ENCODE measurements around the gene HOXB3. TPM values are rescaled to one million over a fixed set of nuclear protein-coding genes. Genes with fewer than 3 reads are reported as not detected.

Gene HOXB3
- total RNA-seq, 2 experiments from 2014 or later = 10.8 to 12.1 TPM

DNA sequence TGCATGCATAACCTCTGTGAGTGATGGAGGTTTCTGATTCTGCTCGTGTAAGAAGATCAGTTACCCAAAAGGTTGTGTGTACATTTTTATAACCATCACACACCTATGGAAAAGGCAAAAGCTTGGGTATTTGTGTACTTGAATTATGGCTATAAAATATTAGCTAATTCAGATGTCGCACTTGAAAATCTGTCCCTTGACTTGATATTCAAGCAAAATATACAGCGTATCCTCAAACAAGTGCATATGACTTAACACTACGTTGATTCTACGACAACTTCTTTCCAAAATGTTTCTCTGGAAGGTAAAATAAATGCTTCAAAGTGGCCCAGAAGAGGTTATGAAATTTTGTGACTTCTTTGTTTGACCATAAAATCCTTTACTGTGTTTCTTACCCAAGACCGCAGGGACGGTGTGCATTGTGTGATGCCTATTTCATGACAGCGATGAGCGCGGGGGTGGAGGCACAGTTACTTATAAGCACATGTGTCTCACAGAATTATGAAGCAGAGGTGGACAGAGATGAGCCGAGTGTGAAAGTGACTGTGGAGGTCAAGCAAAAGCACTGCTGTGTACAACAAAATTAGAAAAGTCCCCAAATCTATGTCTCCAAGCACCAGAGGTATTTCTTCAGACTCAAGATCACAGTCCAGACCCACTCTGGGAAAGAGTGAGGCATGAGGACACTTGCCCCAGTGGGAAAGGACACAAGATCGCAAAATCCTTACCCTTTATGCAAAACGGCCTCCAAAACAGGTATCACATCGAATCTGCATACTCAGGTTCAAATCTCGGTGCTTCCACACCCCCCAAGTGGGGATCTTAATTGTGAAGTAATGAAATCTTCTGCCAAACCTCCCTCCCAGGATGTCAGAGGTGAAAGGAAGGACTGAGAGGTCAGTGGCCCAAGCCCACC is 40.2 kb upstream of the HOXB3 start:
- H3K27ac Mint-ChIP-seq = no peak overlapping the region
- no peaks in the 10 kb centered on the region for H3K36me3 Mint-ChIP-seq (ENCODE audit: low read depth)
- H3K9me3 Mint-ChIP-seq = no peaks in the 10 kb centered on the region
- ChIA-PET POLR2A (no interaction called here), CTCF (interaction anchor here (0.6 kb wide), 1 partner anchor 20 kb away, joined by 3 read pairs; no protein-coding TSS in a partner anchor)
- no peak for DNase-seq
- no peak overlapping the region for H3K4me3 Mint-ChIP-seq
- peaks cover 93% of the 10 kb centered on the region for H3K27me3 Mint-ChIP-seq
- H3K4me1 Mint-ChIP-seq = peaks cover 28% of the 10 kb centered on the region

DNA sequence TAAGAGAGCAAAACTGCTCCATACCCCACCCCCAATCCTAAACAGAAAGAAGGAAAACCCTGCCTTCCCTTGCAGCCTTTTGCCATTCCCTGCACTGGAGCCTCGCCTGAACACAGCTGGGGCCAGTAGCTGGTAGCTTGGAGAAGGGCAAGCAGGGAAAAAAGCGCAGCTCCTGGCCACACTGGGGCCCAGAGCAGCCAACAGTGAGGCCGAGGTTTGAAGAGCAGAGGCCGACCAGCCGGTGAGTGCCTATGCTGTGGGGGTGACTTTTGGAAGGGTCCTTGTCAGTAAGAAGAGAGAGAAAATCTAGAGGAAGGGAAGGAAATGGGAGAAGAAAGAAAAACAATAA is 39.3 kb upstream of the HOXB3 start:
- H3K4me1 Mint-ChIP-seq = peaks cover 30% of the 10 kb centered on the region
- H3K9me3 Mint-ChIP-seq = no peaks in the 10 kb centered on the region
- no peaks in the 10 kb centered on the region for H3K36me3 Mint-ChIP-seq (ENCODE audit: low read depth)
- no peak for DNase-seq
- H3K27ac Mint-ChIP-seq = no peak overlapping the region
- peaks cover 90% of the 10 kb centered on the region for H3K27me3 Mint-ChIP-seq
- no peak overlapping the region for H3K4me3 Mint-ChIP-seq
- POLR2A ChIA-PET = interaction anchor here (0.8 kb wide), 1 partner anchor 11 kb away, joined by 4 read pairs; no protein-coding TSS in a partner anchor
- CTCF ChIA-PET = interaction anchor here (0.6 kb wide), 1 partner anchor 19 kb away, joined by 3 read pairs; no protein-coding TSS in a partner anchor

DNA sequence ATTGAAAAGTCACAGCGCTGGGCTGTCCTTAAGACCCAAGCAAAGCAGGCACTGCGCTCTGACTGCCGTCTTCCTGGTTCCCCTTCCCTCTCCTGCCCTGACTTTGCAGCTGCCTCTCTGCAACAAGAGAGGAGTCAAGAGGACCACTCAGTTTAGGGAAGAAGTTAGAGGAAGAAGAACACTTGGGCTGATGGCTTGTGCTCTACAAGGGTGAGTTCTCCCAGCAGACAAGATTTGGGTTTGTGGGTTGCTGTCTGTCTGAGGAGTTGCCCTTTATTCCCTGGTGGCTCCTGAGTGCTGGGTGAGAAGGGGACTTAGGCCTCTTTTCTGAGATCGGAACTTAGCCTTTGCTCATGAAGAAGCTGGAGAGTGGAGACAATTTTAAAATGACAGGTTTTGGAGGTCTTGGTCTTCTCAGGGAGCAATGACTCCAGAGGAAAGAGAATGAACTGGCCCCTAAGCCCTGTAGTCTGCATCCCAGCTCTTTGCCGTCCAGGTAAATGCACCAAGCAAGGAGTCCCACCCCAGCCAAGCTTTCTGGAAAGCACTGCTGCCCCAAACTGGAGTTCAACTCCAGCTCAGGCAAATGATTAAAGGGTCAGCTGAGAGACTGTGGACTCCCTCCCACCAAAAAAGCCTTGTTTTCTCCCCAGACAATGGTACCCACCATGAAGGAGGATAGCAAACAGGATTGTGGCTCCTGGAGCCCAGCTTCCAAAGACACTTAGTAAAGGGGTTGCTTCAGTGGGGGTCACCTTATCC is 38.8 kb upstream of the HOXB3 start:
- DNase-seq = no peak
- Mint-ChIP-seq H3K4me1 (peaks cover 31% of the 10 kb centered on the region), H3K9me3 (no peaks in the 10 kb centered on the region), H3K27ac (no peak overlapping the region), H3K4me3 (no peak overlapping the region), H3K36me3 (ENCODE audit: low read depth) (no peaks in the 10 kb centered on the region), H3K27me3 (peaks cover 91% of the 10 kb centered on the region)
- ChIA-PET POLR2A (interaction anchor here (0.8 kb wide), 1 partner anchor 10 kb away, joined by 4 read pairs; no protein-coding TSS in a partner anchor), CTCF (no interaction called here)

- H3K9me3 Mint-ChIP-seq = no peaks in the 10 kb centered on the region
- no peaks in the 10 kb centered on the region for H3K36me3 Mint-ChIP-seq (ENCODE audit: low read depth)
- ChIA-PET CTCF (interaction anchor here (0.7 to 1.1 kb wide), 2 partner anchors 9 to 31 kb away, joined by 3 read pairs; no protein-coding TSS in a partner anchor), POLR2A (interaction anchor here (1.0 kb wide), 1 partner anchor 18 kb away, joined by 4 read pairs; no protein-coding TSS in a partner anchor)
- H3K27ac Mint-ChIP-seq = no peak overlapping the region
- H3K4me1 Mint-ChIP-seq = peaks cover 26% of the 10 kb centered on the region
- DNase-seq = no peak
- peaks cover 93% of the 10 kb centered on the region for H3K27me3 Mint-ChIP-seq
- H3K4me3 Mint-ChIP-seq = no peak overlapping the region
These were observed 37.8 kb upstream of the HOXB3 start for GRCh38 chr17:48627623-48628521.

GRCh38 chr17:48627118-48627597 is 37.1 kb upstream of the HOXB3 start:
- H3K4me1 Mint-ChIP-seq = peaks cover 19% of the 10 kb centered on the region
- H3K9me3 Mint-ChIP-seq = no peaks in the 10 kb centered on the region
- peaks cover 93% of the 10 kb centered on the region for H3K27me3 Mint-ChIP-seq
- H3K36me3 Mint-ChIP-seq (ENCODE audit: low read depth) = no peaks in the 10 kb centered on the region
- CTCF ChIA-PET = interaction anchor here (0.6 to 1.1 kb wide), 3 partner anchors 9 to 276 kb away, joined by 3 to 4 read pairs (median 3); no protein-coding TSS in a partner anchor
- no peak for DNase-seq
- POLR2A ChIA-PET = interaction anchor here (1.0 to 2.8 kb wide), 3 partner anchors 9 to 17 kb away, joined by 4 to 10 read pairs (median 4); no protein-coding TSS in a partner anchor
- H3K4me3 Mint-ChIP-seq = peak overlapping the region; percentile 74
- H3K27ac Mint-ChIP-seq = no peak overlapping the region

- Mint-ChIP-seq H3K27me3 (peaks cover 91% of the 10 kb centered on the region), H3K4me3 (peak within 1 kb of the TSS; percentile 74)
- peak; percentile 49 for DNase-seq
These were observed 36.4 kb upstream of the HOXB3 start, which contains the start of gene HOXB9 for GRCh38 chr17:48626245-48627117. Gene HOXB9, minus strand, starts transcription at chr17:48626358. Its CDS starts 89 bp downstream, at chr17:48626269.

GRCh38 chr17:48625495-48626244 is 35.6 kb upstream of the HOXB3 start:
- peaks cover 92% of the 10 kb centered on the region for H3K27me3 Mint-ChIP-seq
- POLR2A ChIA-PET = interaction anchor here (0.7 to 2.8 kb wide), 5 partner anchors 10 to 38 kb away, joined by 3 to 10 read pairs (median 4); no protein-coding TSS in a partner anchor
- peak; percentile 53 for DNase-seq

More at GRCh38 chr17:48626245-48627117, 36.4 kb upstream of the HOXB3 start, which contains the start of gene HOXB9:
- POLR2A ChIA-PET = interaction anchor here (0.7 to 2.8 kb wide), 5 partner anchors 9 to 38 kb away, joined by 3 to 10 read pairs (median 4); no protein-coding TSS in a partner anchor
- peaks cover 17% of the 10 kb centered on the region for H3K4me1 Mint-ChIP-seq
- CTCF ChIA-PET = interaction anchor here (0.6 to 1.8 kb wide), 8 partner anchors 8 to 655 kb away, joined by 3 to 20 read pairs (median 4); partner anchors contain the start of gene CDK5RAP3
- H3K9me3 Mint-ChIP-seq = no peaks in the 10 kb centered on the region
- H3K36me3 Mint-ChIP-seq (ENCODE audit: low read depth) = no peaks in the 10 kb centered on the region
- peak within 1 kb of the TSS; percentile 42 for H3K27ac Mint-ChIP-seq

GRCh38 chr17:48624544-48625494 is 34.8 kb upstream of the HOXB3 start:
- H3K4me3 Mint-ChIP-seq = peak overlapping the region; percentile 74
- H3K27me3 Mint-ChIP-seq = peaks cover 92% of the 10 kb centered on the region
- peaks cover 17% of the 10 kb centered on the region for H3K4me1 Mint-ChIP-seq
- H3K27ac Mint-ChIP-seq = no peak overlapping the region
- H3K9me3 Mint-ChIP-seq = no peaks in the 10 kb centered on the region
- no peak for DNase-seq
- no peaks in the 10 kb centered on the region for H3K36me3 Mint-ChIP-seq (ENCODE audit: low read depth)
- CTCF ChIA-PET = interaction anchor here (0.6 to 3.5 kb wide), 7 partner anchors 8 to 545 kb away, joined by 3 to 27 read pairs (median 5); no protein-coding TSS in a partner anchor
- POLR2A ChIA-PET = interaction anchor here (0.8 to 2.8 kb wide), 3 partner anchors 10 to 15 kb away, joined by 3 to 10 read pairs (median 10); no protein-coding TSS in a partner anchor

More at GRCh38 chr17:48625495-48626244, 35.6 kb upstream of the HOXB3 start:
- Mint-ChIP-seq H3K9me3 (no peaks in the 10 kb centered on the region), H3K36me3 (ENCODE audit: low read depth) (no peaks in the 10 kb centered on the region), H3K4me3 (peak overlapping the region; percentile 74), H3K27ac (no peak overlapping the region), H3K4me1 (peaks cover 17% of the 10 kb centered on the region)
- CTCF ChIA-PET = interaction anchor here (0.7 to 1.8 kb wide), 5 partner anchors 10 to 654 kb away, joined by 3 to 20 read pairs (median 5); partner anchors contain the start of gene CDK5RAP3

- Mint-ChIP-seq H3K4me1 (peaks cover 20% of the 10 kb centered on the region), H3K27me3 (peaks cover 91% of the 10 kb centered on the region), H3K36me3 (ENCODE audit: low read depth) (no peaks in the 10 kb centered on the region), H3K4me3 (no peak overlapping the region), H3K9me3 (no peaks in the 10 kb centered on the region), H3K27ac (no peak overlapping the region)
- ChIA-PET CTCF (interaction anchor here (1.2 to 3.5 kb wide), 4 partner anchors 9 to 544 kb away, joined by 3 to 27 read pairs (median 4); no protein-coding TSS in a partner anchor), POLR2A (interaction anchor here (2.8 kb wide), 1 partner anchor 12 kb away, joined by 10 read pairs; no protein-coding TSS in a partner anchor)
- no peak for DNase-seq
These were observed 34.1 kb upstream of the HOXB3 start for GRCh38 chr17:48624118-48624517.
